H9 (cell line): Measurements from ENCODE around the gene SPRR3. TPM values are rescaled to one million over a fixed set of nuclear protein-coding genes. Genes with fewer than 3 reads are reported as not detected.
"Not testable (repeated sequence)": the region's sequence is repeated elsewhere in the genome, so short reads cannot be mapped to it uniquely, and the experiment has no call there.

Experiments used
- DNase-seq: peaks from one replicate; pipeline ENCODE4 v3.0.0-alpha.2; 2017
- H2AFZ ChIP-seq: one replicate; pipeline ENCODE4 v1.6.1; 2013; ENCODE audit warnings: mild to moderate bottlenecking, low read length, control low read depth, moderate library complexity
- H2AK5ac ChIP-seq: 2 replicates; pipeline ENCODE4 v1.6.1; 2013; ENCODE audit warnings: low read length, control low read depth, mixed read lengths; ENCODE audit not compliant: insufficient read length
- H2BK120ac ChIP-seq: one replicate; pipeline ENCODE4 v1.6.1; 2013; ENCODE audit warnings: low read depth, mild to moderate bottlenecking, low read length, control low read depth, inconsistent platforms; ENCODE audit not compliant: poor library complexity, severe bottlenecking
- H2BK12ac ChIP-seq: 2 replicates; pipeline ENCODE4 v1.6.1; 2013; ENCODE audit warnings: low read length, control low read depth, mixed read lengths, low read depth; ENCODE audit not compliant: insufficient read length
- H2BK15ac ChIP-seq: 2 replicates; pipeline ENCODE4 v1.6.1; 2013; ENCODE audit warnings: low read depth, low read length, control low read depth
- H2BK20ac ChIP-seq: one replicate; pipeline ENCODE4 v1.6.1; 2013; ENCODE audit warnings: low read depth, mild to moderate bottlenecking, low read length, control low read depth, inconsistent platforms; ENCODE audit not compliant: poor library complexity, severe bottlenecking
- H2BK5ac ChIP-seq: 2 replicates; pipeline ENCODE4 v1.6.1; 2013; ENCODE audit warnings: low read length, control low read depth, mixed read lengths; ENCODE audit not compliant: insufficient read length
- H3K14ac ChIP-seq: 2 replicates; pipeline ENCODE4 v1.6.1; 2013; ENCODE audit warnings: low read length, control low read depth; ENCODE audit not compliant: insufficient read depth
- H3K18ac ChIP-seq: 2 replicates; pipeline ENCODE4 v1.6.1; 2013; ENCODE audit warnings: low read depth, mild to moderate bottlenecking, mixed read lengths, low read length, control low read depth; ENCODE audit not compliant: insufficient read length
- H3K23ac ChIP-seq: 2 replicates; pipeline ENCODE4 v1.6.1; 2013; ENCODE audit warnings: low read length, control low read depth, mixed read lengths, low read depth; ENCODE audit not compliant: insufficient read length
- H3K23me2 ChIP-seq: 2 replicates; pipeline ENCODE4 v1.6.1; 2013; ENCODE audit warnings: low read depth, mild to moderate bottlenecking, mixed read lengths, low read length, control low read depth; ENCODE audit not compliant: insufficient read length, poor library complexity, severe bottlenecking
- H3K27ac ChIP-seq: 2 replicates; pipeline ENCODE4 v1.5.1; 2013; ENCODE audit warnings: low read length, control low read depth, mixed read lengths, low read depth; ENCODE audit not compliant: insufficient read length
- H3K27me3 ChIP-seq: 2 replicates; pipeline ENCODE4 v1.6.1; 2013; ENCODE audit warnings: low read length, control low read depth, inconsistent platforms; ENCODE audit not compliant: insufficient read depth
- H3K4ac ChIP-seq: 2 replicates; pipeline ENCODE4 v1.6.1; 2013; ENCODE audit warnings: low read depth, mild to moderate bottlenecking, control low read depth, inconsistent platforms, low read length, moderate library complexity
- H3K4me1 ChIP-seq: 2 replicates; pipeline ENCODE4 v1.6.1; 2013; ENCODE audit warnings: low read length, control low read depth, inconsistent platforms; ENCODE audit not compliant: insufficient read depth
- H3K4me2 ChIP-seq: 2 replicates; pipeline ENCODE4 v1.6.1; 2013; ENCODE audit warnings: low read length, control low read depth, mixed read lengths; ENCODE audit not compliant: insufficient read length, insufficient read depth
- H3K56ac ChIP-seq: 2 replicates; pipeline ENCODE4 v1.6.1; 2013; ENCODE audit warnings: low read depth, mild to moderate bottlenecking, mixed read lengths, low read length, control low read depth; ENCODE audit not compliant: insufficient read length
- H3K79me1 ChIP-seq: 2 replicates; pipeline ENCODE4 v1.6.1; 2013; ENCODE audit warnings: low read depth, mild to moderate bottlenecking, moderate library complexity, low read length, control low read depth, inconsistent platforms; ENCODE audit not compliant: insufficient read depth, poor library complexity, severe bottlenecking
- H3K79me2 ChIP-seq: 2 replicates; pipeline ENCODE4 v1.6.1; 2013; ENCODE audit warnings: low read length, control low read depth, inconsistent platforms; ENCODE audit not compliant: insufficient read depth
- H3K9ac ChIP-seq: 2 replicates; pipeline ENCODE4 v1.6.1; 2013; ENCODE audit warnings: low read length, control low read depth, mixed read lengths; ENCODE audit not compliant: insufficient read length; ENCODE audit errors: extremely low read depth
- H3K9me3 ChIP-seq: one replicate; pipeline ENCODE4 v1.6.1; 2013; ENCODE audit warnings: low read depth, low read length, inconsistent platforms; ENCODE audit not compliant: control insufficient read depth
- H3T11ph ChIP-seq: one replicate; pipeline ENCODE4 v1.6.1; 2013; ENCODE audit warnings: mild to moderate bottlenecking, low read length, control low read depth, inconsistent platforms
- H4K20me1 ChIP-seq: one replicate; pipeline ENCODE4 v1.6.1; 2013; ENCODE audit not compliant: control insufficient read depth, insufficient read length, insufficient read depth
- H4K5ac ChIP-seq: 2 replicates; pipeline ENCODE4 v1.6.1; 2013; ENCODE audit warnings: low read depth, mild to moderate bottlenecking, mixed read lengths, low read length, control low read depth; ENCODE audit not compliant: insufficient read length
- H4K8ac ChIP-seq: replicated peaks from 2 replicates; pipeline ENCODE4 v1.6.1; 2013; ENCODE audit warnings: low read length, control low read depth, mixed read lengths, low read depth; ENCODE audit not compliant: insufficient read length
- H4K91ac ChIP-seq: 2 replicates; pipeline ENCODE4 v1.6.1; 2013; ENCODE audit warnings: low read depth, mild to moderate bottlenecking, moderate library complexity, mixed read lengths, low read length, control low read depth; ENCODE audit not compliant: insufficient read length
- H3K27ac Mint-ChIP-seq, 3 experiments: 2 replicates in 2 of 3; 3 replicates in 1 of 3; pipeline ENCODE4 v1.8.0; 2020 to 2021; ENCODE audit warnings: mixed read lengths in 3 of 3, mild to moderate bottlenecking in 1 of 3, moderate library complexity in 1 of 3
- H3K27me3 Mint-ChIP-seq: 2 replicates; pipeline ENCODE4 v1.8.0; 2021; ENCODE audit warnings: low read depth, mild to moderate bottlenecking, moderate library complexity, mixed read lengths
- H3K36me3 Mint-ChIP-seq, 3 experiments: 2 replicates in 2 of 3; 3 replicates in 1 of 3; pipeline ENCODE4 v1.8.0; 2020 to 2021; ENCODE audit warnings: low read depth in 3 of 3, mixed read lengths in 3 of 3; ENCODE audit not compliant: insufficient read depth in 1 of 3
- H3K4me1 Mint-ChIP-seq, 2 experiments: 2 replicates each; pipeline ENCODE4 v1.8.0; 2020; ENCODE audit warnings: mixed read lengths in 2 of 2
- H3K4me3 Mint-ChIP-seq, 2 experiments: 2 replicates in 1 of 2; 3 replicates in 1 of 2; pipeline ENCODE4 v1.8.0; 2020 to 2021; ENCODE audit warnings: mild to moderate bottlenecking in 2 of 2, mixed read lengths in 2 of 2, moderate library complexity in 1 of 2
- H3K9me3 Mint-ChIP-seq, 2 experiments: 2 replicates in 1 of 2; 3 replicates in 1 of 2; pipeline ENCODE4 v1.8.0; 2020; ENCODE audit warnings: mild to moderate bottlenecking in 2 of 2, mixed read lengths in 2 of 2, moderate library complexity in 1 of 2
- WGBS: extraction: QIAGEN DNeasy Blood & Tissue Kit; methylation state at CpG from one replicate; pipeline ENCODE4 v1.1.7; 2013; ENCODE audit warnings: missing lambda C conversion rate, low lambda C conversion rate, mixed read lengths; ENCODE audit not compliant: insufficient read length; ENCODE audit errors: extremely low coverage; 5-methylcytosine and 5-hydroxymethylcytosine counted together
- total RNA-seq: library from RNA; stranded (reverse); gene quantifications from 2 replicates; pipeline ENCODE4 v1.2.1, GENCODE V29; 2021

Gene SPRR3
- total RNA-seq, 1 experiment from 2014 or later = not detected

DNA sequence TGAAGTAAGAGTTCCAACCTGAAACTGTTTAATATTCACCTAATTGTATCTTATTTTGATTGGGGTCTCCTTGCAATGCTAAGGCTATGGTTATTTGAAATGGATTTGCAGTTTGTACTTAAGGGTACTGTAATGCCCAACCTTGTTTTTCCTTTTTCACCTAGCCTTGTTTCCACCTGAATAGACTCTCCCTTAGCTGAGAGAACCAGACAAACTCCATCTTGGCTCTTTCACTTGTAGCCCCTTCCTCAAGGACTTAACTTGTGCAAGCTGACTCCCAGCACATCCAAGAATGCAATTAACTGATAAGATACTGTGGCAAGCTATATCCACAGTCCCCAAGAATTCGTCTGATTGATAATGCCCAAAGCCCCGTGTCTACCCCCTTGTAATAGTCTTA, 20.3 kb downstream of the SPRR3 start:
- not testable (repeated sequence) for H2AFZ ChIP-seq, H3K27ac ChIP-seq, H4K5ac ChIP-seq, H3K79me2 ChIP-seq, H2BK20ac ChIP-seq, H2AK5ac ChIP-seq, H4K8ac ChIP-seq, H2BK120ac ChIP-seq, H3K4ac ChIP-seq, H4K20me1 ChIP-seq, H3K9me3 Mint-ChIP-seq, H3K79me1 ChIP-seq, H4K91ac ChIP-seq, H3K36me3 Mint-ChIP-seq, H2BK15ac ChIP-seq, H3K18ac ChIP-seq, H3K9ac ChIP-seq, H3T11ph ChIP-seq, H2BK5ac ChIP-seq, H3K56ac ChIP-seq, H3K23me2 ChIP-seq, H3K14ac ChIP-seq, H3K4me1 ChIP-seq, H3K4me3 Mint-ChIP-seq, DNase-seq, H3K27me3 ChIP-seq, H2BK12ac ChIP-seq, H3K23ac ChIP-seq, H3K9me3 ChIP-seq, H3K27me3 Mint-ChIP-seq, H3K4me2 ChIP-seq
- no CpG with 5 or more reads among the region's 2 CpGs for WGBS
- Mint-ChIP-seq H3K4me1 (peaks cover 11 to 20% of the 10 kb centered on the region in 2 experiments), H3K27ac (peak overlapping the region in 1 of 3 experiments; percentile 80; a peak in 1 of 7 replicates)

DNA sequence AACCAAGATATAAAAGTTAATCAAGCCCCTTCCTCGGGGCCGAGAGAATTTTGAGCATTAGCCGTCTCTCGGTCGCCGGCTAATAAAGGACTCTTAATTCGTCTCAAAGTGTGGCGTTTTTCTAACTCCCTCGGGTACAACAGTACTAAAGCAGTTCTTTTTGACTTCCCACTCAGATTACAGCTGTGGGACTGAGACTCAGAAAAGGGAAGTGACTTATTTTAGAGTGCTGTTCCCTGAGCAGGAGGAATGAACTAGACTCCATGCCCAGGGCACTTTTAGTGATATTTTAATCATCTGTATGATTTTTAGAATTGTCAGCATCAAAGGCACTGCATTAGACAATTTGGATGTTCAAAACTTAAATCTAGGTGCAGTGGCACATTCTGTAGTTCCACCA, 20.8 kb downstream of the SPRR3 start:
- H3K9ac ChIP-seq, H3K27me3 Mint-ChIP-seq, H2BK20ac ChIP-seq, H3K9me3 Mint-ChIP-seq, H3K27ac ChIP-seq, H3K18ac ChIP-seq, H3K4me3 Mint-ChIP-seq, H2BK12ac ChIP-seq, H3K23ac ChIP-seq, H2BK15ac ChIP-seq, H4K20me1 ChIP-seq, H4K91ac ChIP-seq, H3K79me1 ChIP-seq, H3K27me3 ChIP-seq, H3K14ac ChIP-seq, H3K23me2 ChIP-seq, H2BK5ac ChIP-seq, DNase-seq, H2AK5ac ChIP-seq, H3K36me3 Mint-ChIP-seq, H3K4me1 ChIP-seq, H3K27ac Mint-ChIP-seq, H3K79me2 ChIP-seq, H3K4me2 ChIP-seq, H4K8ac ChIP-seq, H3K9me3 ChIP-seq, H4K5ac ChIP-seq, H2AFZ ChIP-seq, H3T11ph ChIP-seq, H2BK120ac ChIP-seq, H3K56ac ChIP-seq, H3K4ac ChIP-seq: not testable (repeated sequence)
- no CpG with 5 or more reads among the region's 9 CpGs for WGBS
- H3K4me1 Mint-ChIP-seq = peaks cover 11 to 25% of the 10 kb centered on the region in 2 experiments
